Hepatocyte (in vitro differentiated cells): ENCODE data around the gene ABI3BP.

Source experiments
- CTCF ChIP-seq: fragments of 200-600 bp; sonication (generic); IDR thresholded peaks from 2 replicates; pipeline ENCODE4 v1.5.1; 2016; ENCODE audit warnings: antibody characterized with exemption, mild to moderate bottlenecking; ENCODE audit not compliant: poor library complexity
- EZH2 ChIP-seq: fragments of 200-600 bp; sonication (generic); IDR thresholded peaks from 2 replicates; pipeline ENCODE4 v1.6.1; 2016; ENCODE audit warnings: antibody characterized with exemption, mild to moderate bottlenecking, borderline replicate concordance
- EZH2phosphoT487 ChIP-seq: fragments of 200-600 bp; sonication (generic); IDR thresholded peaks from one replicate; pipeline ENCODE4 v1.6.1; 2018; ENCODE audit warnings: antibody characterized with exemption, mild to moderate bottlenecking, low read depth, moderate library complexity; ENCODE audit not compliant: unreplicated experiment, severe bottlenecking

- no peak for TF ChIP-seq CTCF
- TF ChIP-seq EZH2 = no peak
- no peak for TF ChIP-seq EZH2phosphoT487
Observed at GRCh38 chr3:100717063-100717462, 276.2 kb downstream of the ABI3BP start.
